GM12873 (cell line): ENCODE results near the gene GAB4.

Experiments used
- TF ChIP-seq, protein P1 (sequence below): IDR thresholded peaks from 2 replicates; pipeline ENCODE4 v1.5.1; 2012; ENCODE audit warnings: low read depth, mild to moderate bottlenecking, moderate library complexity, low read length, control low read depth; ENCODE audit not compliant: insufficient read depth; ENCODE audit errors: missing control alignments

GAB4 gene

DNA sequence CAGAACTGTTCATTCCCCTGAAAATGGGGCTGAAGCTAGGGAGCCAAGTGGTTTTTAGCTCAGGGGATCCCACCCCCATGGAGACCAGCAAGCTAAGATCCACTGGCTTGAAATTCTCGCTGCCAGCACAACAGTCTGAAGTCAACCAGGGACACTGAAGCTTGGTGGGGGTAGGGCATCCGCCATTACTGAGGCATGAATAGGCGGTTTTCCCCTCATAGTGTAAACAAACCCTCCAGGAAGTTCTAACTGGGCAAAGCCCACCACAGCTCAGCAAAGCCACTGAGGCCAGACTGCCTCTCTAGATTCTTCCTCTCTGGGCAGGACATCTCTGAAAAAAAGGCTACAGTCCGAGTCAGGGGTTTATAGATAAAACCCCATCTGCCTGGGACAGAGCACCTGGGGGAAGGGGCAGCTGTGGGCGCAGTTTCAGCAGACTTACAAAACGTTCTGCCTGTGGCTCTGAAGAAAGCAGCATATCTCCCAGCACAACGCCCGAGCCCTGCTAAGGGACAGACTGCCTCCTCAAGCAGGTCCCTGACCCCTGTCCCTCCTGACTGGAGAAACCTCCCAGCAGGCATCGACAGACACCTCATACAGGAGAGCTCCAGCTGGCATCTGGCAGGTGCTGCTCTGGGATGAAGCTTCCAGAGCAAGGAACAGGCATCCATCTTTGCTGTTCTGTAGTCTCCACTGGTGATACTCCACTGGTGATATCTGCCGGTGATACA, 32.7 kb downstream of the GAB4 start:
- TF ChIP-seq, protein P1, sequence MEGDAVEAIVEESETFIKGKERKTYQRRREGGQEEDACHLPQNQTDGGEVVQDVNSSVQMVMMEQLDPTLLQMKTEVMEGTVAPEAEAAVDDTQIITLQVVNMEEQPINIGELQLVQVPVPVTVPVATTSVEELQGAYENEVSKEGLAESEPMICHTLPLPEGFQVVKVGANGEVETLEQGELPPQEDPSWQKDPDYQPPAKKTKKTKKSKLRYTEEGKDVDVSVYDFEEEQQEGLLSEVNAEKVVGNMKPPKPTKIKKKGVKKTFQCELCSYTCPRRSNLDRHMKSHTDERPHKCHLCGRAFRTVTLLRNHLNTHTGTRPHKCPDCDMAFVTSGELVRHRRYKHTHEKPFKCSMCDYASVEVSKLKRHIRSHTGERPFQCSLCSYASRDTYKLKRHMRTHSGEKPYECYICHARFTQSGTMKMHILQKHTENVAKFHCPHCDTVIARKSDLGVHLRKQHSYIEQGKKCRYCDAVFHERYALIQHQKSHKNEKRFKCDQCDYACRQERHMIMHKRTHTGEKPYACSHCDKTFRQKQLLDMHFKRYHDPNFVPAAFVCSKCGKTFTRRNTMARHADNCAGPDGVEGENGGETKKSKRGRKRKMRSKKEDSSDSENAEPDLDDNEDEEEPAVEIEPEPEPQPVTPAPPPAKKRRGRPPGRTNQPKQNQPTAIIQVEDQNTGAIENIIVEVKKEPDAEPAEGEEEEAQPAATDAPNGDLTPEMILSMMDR: no peak

GRCh38 chr22:16974298-16975084, 33.5 kb downstream of the GAB4 start:
- TF ChIP-seq, protein P1: no peak

GRCh38 chr22:16973591-16974297, 34.3 kb downstream of the GAB4 start:
- TF ChIP-seq, protein P1: no peak

DNA sequence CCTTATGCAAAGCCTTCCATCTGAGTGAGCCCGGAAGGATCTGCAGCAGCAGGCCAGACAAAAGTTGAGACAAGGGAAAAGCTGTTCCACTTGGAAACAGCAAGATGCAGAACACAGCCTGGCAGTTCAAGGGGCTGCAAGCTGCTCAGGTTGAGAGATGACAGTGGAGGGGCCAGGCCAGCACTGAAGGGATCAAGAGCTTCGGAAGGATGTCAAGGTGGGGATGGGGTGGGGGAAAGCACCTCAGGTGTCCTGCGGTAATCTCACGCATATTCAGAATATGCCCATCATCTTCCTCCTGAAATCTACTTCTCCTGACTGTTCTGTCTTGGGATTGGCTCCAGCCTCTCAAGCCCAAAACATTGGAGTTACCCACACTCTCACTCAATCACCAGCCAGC, 35.7 kb downstream of the GAB4 start:
- TF ChIP-seq, protein P1: no peak

DNA sequence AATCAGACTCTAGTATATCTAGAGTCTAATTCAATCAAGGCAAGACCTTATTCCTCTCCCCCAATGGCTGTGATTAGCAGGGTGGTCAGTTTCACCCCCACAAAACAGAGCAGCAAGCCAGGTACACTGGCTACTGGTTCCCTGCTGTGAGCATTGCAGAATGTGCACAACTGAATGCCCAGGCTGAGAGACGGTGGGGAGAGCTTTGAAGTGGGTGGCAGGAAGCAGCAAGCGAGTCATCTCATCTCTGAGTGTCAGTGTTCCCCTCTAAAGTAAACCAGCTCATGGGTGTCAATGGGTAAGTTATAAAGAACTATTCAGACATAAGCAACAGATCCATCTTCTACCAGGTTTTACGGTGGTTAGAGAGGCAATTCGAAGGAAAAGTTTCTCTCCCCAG, 37.6 kb downstream of the GAB4 start:
- TF ChIP-seq, protein P1: no peak

DNA sequence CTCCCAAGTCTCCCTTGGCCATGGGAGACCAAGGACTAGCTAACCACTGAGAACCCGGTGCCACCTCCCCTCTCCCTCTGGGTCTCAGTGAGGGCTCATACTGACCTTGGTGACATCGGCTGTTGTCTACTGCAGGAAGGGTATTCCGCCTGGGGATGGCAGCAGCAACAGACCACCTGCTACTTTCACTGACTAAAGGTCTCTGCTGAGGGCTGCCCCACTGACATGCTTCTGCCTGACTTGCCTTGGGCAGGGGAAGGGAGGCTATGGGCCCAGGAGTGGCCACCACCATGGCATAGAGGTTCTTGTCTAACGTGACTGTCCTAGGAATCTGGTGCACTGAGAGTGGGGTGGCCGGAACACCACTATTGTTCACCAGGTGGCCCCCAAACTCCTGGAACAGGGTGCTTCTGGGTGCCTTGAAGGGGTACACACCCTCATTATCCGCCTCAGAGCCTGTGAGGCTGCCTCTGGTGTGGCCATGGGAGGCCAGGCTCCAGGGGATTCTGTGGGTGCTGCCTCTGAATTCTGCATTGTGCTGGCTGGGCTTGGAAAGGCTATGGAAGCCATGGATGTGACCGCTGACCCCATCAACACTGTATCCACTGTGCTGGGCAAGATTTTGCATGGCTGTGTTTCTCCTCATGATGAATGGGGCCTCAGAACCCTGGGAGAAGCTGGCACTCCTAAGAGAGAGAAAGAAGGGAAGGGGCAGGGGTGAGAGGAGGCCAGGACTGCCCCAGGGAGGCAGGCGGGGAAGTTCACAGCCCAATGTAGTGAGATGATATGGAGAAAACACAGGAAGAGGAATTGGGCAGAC, 38.3 kb downstream of the GAB4 start:
- TF ChIP-seq, protein P1: no peak
